Stomach (tissue), 9 donors: ENCODE results near the gene LSM3. TPM values are rescaled to one million over a fixed set of nuclear protein-coding genes. Genes with fewer than 3 reads are reported as not detected.

ENCODE experiments used
- DNase-seq, 2 donors: peaks; one replicate each; pipeline versions ENCODE4 v3.0.0 to v3.0.0-alpha.2; 2013 to 2019
- H3K27ac ChIP-seq, 5 donors: fragments of 200-600 bp in 4 of 5; sonication (generic) in 4 of 5; one replicate each; pipeline ENCODE4 v1.5.1; 2013 to 2019; ENCODE audit warnings: mild to moderate bottlenecking in 1 of 5, moderate library complexity in 1 of 5
- H3K27me3 ChIP-seq, 3 donors: fragments of 200-600 bp; sonication (generic); one replicate each; pipeline ENCODE4 v1.5.1; 2017 to 2019; ENCODE audit warnings: mixed run types in 1 of 3
- H3K36me3 ChIP-seq, 4 donors: fragments of 200-600 bp; sonication (generic); 1 replicate in 3 of 4; 2 replicates in 1 of 4; pipeline ENCODE4 v1.5.1; 2016 to 2019
- H3K4me1 ChIP-seq, 4 donors: fragments of 200-600 bp; sonication (generic); one replicate each; pipeline ENCODE4 v1.5.1; 2016 to 2019
- H3K4me3 ChIP-seq, 4 donors: fragments of 200-600 bp; sonication (generic) in 3 of 4; one replicate each; pipeline ENCODE4 v1.5.1; 2016 to 2019; ENCODE audit warnings: mild to moderate bottlenecking in 1 of 4
- H3K9me3 ChIP-seq, 4 donors: fragments of 200-600 bp; sonication (generic); one replicate each; pipeline ENCODE4 v1.5.1; 2016 to 2019
- CTCF ChIP-seq, 7 experiments: fragments of 450-650 bp in 4 of 7; fragments of 200-600 bp in 3 of 7; sonication (generic) in 3 of 7; IDR thresholded peaks; one replicate each; pipeline ENCODE4 v1.5.1; 2016 to 2019; ENCODE audit warnings: antibody characterized with exemption in 7 of 7, control low read depth in 2 of 7, mild to moderate bottlenecking in 1 of 7
- EP300 ChIP-seq: sonication (generic); formaldehyde crosslinking; IDR thresholded peaks from one replicate; pipeline ENCODE4 v1.6.1; 2017; ENCODE audit warnings: antibody characterized with exemption
- POLR2A ChIP-seq, 4 donors: fragments of 450-650 bp; IDR thresholded peaks; one replicate each; pipeline ENCODE4 v1.6.1; 2016; ENCODE audit warnings: antibody characterized with exemption in 4 of 4, control low read depth in 2 of 4, mild to moderate bottlenecking in 1 of 4, moderate library complexity in 1 of 4
- POLR2AphosphoS5 ChIP-seq, 3 donors: sonication (generic); formaldehyde crosslinking; IDR thresholded peaks; one replicate each; pipeline ENCODE4 v1.6.1; 2016; ENCODE audit warnings: antibody characterized with exemption in 3 of 3
- WGBS, 5 donors: extraction: QIAGEN DNeasy Blood & Tissue Kit in 3 of 5; methylation state at CpG; one replicate each; pipeline versions ENCODE4 v1.1.5 to v1.1.7; 2013 to 2018; 5-methylcytosine and 5-hydroxymethylcytosine counted together
- intact Hi-C: fragments of 100-400 bp; cut with DNase I; formaldehyde crosslinking; loops from one replicate; pipeline ENCODE4 v1.15.1; 2023; ENCODE audit warnings: low total_unique reads
- polyA plus RNA-seq, 3 donors: library from polyadenylated mRNA; stranded (reverse); fragments of 200-250 nt; gene quantifications; one replicate each; pipeline ENCODE4 v1.2.3, GENCODE V29; 2013
- total RNA-seq, 5 donors: library from RNA; depleted of rRNA; stranded (reverse); fragments of >200 nt; gene quantifications; one replicate each; pipeline versions ENCODE4 v1.1.0 to v1.2.3, GENCODE V29; 2014 to 2016
- donor health status: healthy with polysubstance abuse.
- donor health status: Bipolar disorder and iron deficiency.
- donor health status: healthy.

Gene LSM3
- total and polyA plus RNA-seq, 8 donors: 2.2 to 15.0 (median 11.0) TPM

DNA sequence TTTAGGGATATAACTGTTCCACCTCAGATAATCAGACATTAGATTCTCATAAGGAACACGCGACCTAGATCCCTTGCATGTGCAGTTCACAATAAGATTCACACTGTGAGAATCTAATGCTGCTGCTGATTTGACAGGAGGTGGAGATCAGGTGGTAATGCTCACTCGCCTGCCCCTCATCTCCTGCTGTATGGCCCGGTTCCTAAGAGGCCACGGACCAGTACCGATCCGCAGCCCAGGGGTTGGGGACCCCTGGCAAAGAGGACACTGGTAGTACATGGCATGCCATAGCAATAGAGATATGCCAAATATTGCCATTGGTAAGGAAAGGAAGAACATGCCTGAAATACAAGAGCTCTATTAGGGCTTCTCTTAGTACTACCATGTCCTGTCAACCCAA lies 59.7 kb downstream of the LSM3 start:
- intact Hi-C loops: no loop called here
- no peak overlapping the region for H3K27ac ChIP-seq
- no peaks in the 10 kb centered on the region for H3K27me3 ChIP-seq
- 90 to 99% (median 96%) methylated on average over 7 of the region's 7 CpGs for WGBS, 5 donors
- DNase-seq: no peak
- no peak overlapping the region for H3K4me3 ChIP-seq
- H3K4me1 ChIP-seq: peaks cover 0 to 9% (median 3%) of the 10 kb centered on the region in 4 donors
- no peaks in the 10 kb centered on the region for H3K36me3 ChIP-seq
- TF ChIP-seq EP300 (no peak), POLR2A (IDR thresholded peaks at IDR 0.05) (no peak), CTCF (IDR thresholded peaks at IDR 0.05) (no peak), POLR2AphosphoS5 (IDR thresholded peaks at IDR 0.05) (no peak)
- H3K9me3 ChIP-seq: peaks cover 0 to 12% (median 0%) of the 10 kb centered on the region in 4 donors

DNA sequence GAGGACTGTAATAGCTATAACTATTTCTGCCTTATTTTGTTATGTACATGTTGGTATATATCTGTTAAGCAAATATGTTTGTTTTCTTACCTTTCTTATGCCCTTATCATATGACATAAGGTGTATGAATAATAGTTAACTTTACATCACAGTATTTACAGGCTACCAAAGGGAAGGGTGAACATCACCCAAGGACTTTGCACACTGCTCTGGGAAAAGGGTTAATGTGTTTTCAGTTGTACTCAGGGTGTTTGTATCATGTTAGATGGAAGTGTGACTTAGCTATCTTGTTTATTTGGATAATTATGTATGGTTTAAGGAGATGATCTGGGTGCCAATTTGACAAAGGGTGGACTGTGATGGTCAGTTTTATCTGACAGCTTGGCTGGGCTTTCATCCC lies 60.3 kb downstream of the LSM3 start:
- TF ChIP-seq POLR2A (IDR thresholded peaks at IDR 0.05) (no peak), CTCF (IDR thresholded peaks at IDR 0.05) (no peak)
- Histone ChIP-seq H3K4me1 (peaks cover 0 to 9% (median 3%) of the 10 kb centered on the region in 4 donors), H3K4me3 (no peak overlapping the region), H3K27me3 (no peaks in the 10 kb centered on the region), H3K9me3 (peaks cover 0 to 6% (median 0%) of the 10 kb centered on the region in 4 donors), H3K36me3 (no peaks in the 10 kb centered on the region), H3K27ac (no peak overlapping the region)
- intact Hi-C loops: no loop called here
- DNase-seq: no peak

GRCh38 chr3:14239940-14240339 lies 61.3 kb downstream of the LSM3 start:
- Histone ChIP-seq H3K27me3 (no peaks in the 10 kb centered on the region), H3K9me3 (no peaks in the 10 kb centered on the region), H3K27ac (no peak overlapping the region), H3K4me1 (peaks cover 0 to 4% (median 1%) of the 10 kb centered on the region in 4 donors), H3K36me3 (no peaks in the 10 kb centered on the region), H3K4me3 (no peak overlapping the region)
- TF ChIP-seq CTCF (IDR thresholded peaks at IDR 0.05) (no peak), POLR2A (IDR thresholded peaks at IDR 0.05) (no peak), EP300 (no peak), POLR2AphosphoS5 (IDR thresholded peaks at IDR 0.05) (no peak)
- intact Hi-C loops: no loop called here
- no peak for DNase-seq

DNA sequence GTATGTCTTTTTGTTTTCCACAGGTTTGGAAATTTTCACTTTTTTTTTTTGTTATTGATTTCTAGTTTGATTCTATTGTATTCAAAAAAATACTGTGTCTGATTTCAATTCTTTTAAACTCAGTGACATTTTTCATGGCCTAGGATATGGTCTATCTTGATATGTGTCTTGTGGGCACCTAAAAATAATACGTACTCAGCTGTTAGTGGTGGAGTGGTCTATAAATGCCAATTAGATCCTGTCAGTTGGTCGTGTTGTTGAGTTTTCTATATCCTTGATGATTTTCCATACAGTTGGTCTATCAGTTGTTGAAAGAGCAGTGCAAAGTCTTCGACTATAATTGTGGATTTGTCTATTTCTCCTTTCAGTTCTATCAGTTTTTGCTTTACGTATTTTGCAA lies 61.7 kb downstream of the LSM3 start:
- TF ChIP-seq POLR2AphosphoS5 (IDR thresholded peaks at IDR 0.05): no peak
- TF ChIP-seq POLR2A (IDR thresholded peaks at IDR 0.05): no peak
- no peak for TF ChIP-seq CTCF (IDR thresholded peaks at IDR 0.05)
- H3K4me1 ChIP-seq: no peaks in the 10 kb centered on the region
- no peak for DNase-seq
- intact Hi-C loops: no loop called here
- no peaks in the 10 kb centered on the region for H3K9me3 ChIP-seq
- H3K4me3 ChIP-seq: no peak overlapping the region
- H3K36me3 ChIP-seq: no peaks in the 10 kb centered on the region
- H3K27me3 ChIP-seq: no peaks in the 10 kb centered on the region
- WGBS, 5 donors: 74 to 87% (median 84%) methylated on average over 4 of the region's 4 CpGs
- no peak overlapping the region for H3K27ac ChIP-seq

- no peaks in the 10 kb centered on the region for H3K9me3 ChIP-seq
- WGBS, 5 donors: 87 to 96% (median 94%) methylated on average over 3 of the region's 3 CpGs
- DNase-seq: no peak
- no peaks in the 10 kb centered on the region for H3K36me3 ChIP-seq
- no peak overlapping the region for H3K27ac ChIP-seq
- intact Hi-C loops: no loop called here
- H3K4me1 ChIP-seq: no peaks in the 10 kb centered on the region
- no peaks in the 10 kb centered on the region for H3K27me3 ChIP-seq
- H3K4me3 ChIP-seq: no peak overlapping the region
- TF ChIP-seq POLR2AphosphoS5 (IDR thresholded peaks at IDR 0.05) (no peak), EP300 (no peak)
Observed at GRCh38 chr3:14241716-14242115, 63.1 kb downstream of the LSM3 start.
